CD14-positive monocyte (primary cell): ENCODE data around the gene HTR6. TPM values are rescaled to one million over a fixed set of nuclear protein-coding genes. Genes with fewer than 3 reads are reported as not detected.
A peak's percentile ranks its signal among the peaks of the same experiment; 100 is the strongest.

Experiments used
- DNase-seq, 3 donors: peaks; one replicate each; pipeline ENCODE4 v3.0.0-alpha.2; 2011 to 2022
- H2AFZ ChIP-seq: 2 replicates; pipeline ENCODE4 v1.6.0; 2012; ENCODE audit warnings: mild to moderate bottlenecking, low read depth, low read length, inconsistent platforms; ENCODE audit not compliant: insufficient read depth, poor library complexity, severe bottlenecking
- H3K27ac ChIP-seq, 2 donors: 1 replicate in 1 of 2; 2 replicates in 1 of 2; pipeline ENCODE4 v1.5.1; 2012 to 2013; ENCODE audit warnings: low read length in 2 of 2, control low read depth in 1 of 2, inconsistent platforms in 1 of 2, low read depth in 1 of 2, mild to moderate bottlenecking in 1 of 2
- H3K27me3 ChIP-seq, 2 donors: one replicate each; pipeline versions ENCODE4 v1.6.0 to v1.6.1; 2011 to 2013; ENCODE audit warnings: low read length in 2 of 2; ENCODE audit not compliant: control insufficient read depth in 2 of 2, insufficient read depth in 2 of 2
- H3K36me3 ChIP-seq, 2 donors: replicated peaks in 1 of 2; 1 replicate in 1 of 2; 2 replicates in 1 of 2; pipeline versions ENCODE4 v1.5.1 to v1.6.1; 2012 to 2013; ENCODE audit warnings: low read length in 2 of 2, control low read depth in 1 of 2, inconsistent platforms in 1 of 2, mild to moderate bottlenecking in 1 of 2; ENCODE audit not compliant: insufficient read depth in 2 of 2, control insufficient read depth in 1 of 2
- H3K4me1 ChIP-seq, 2 donors: 1 replicate in 1 of 2; 2 replicates in 1 of 2; pipeline versions ENCODE4 v1.5.1 to v1.6.1; 2012 to 2013; ENCODE audit warnings: low read length in 2 of 2, control low read depth in 1 of 2, inconsistent platforms in 1 of 2, mild to moderate bottlenecking in 1 of 2, moderate library complexity in 1 of 2; ENCODE audit not compliant: insufficient read depth in 2 of 2, control insufficient read depth in 1 of 2
- H3K4me2 ChIP-seq: replicated peaks from 2 replicates; pipeline ENCODE3; 2012; ENCODE audit warnings: low read length, moderate library complexity, mild to moderate bottlenecking; ENCODE audit not compliant: poor library complexity, severe bottlenecking; ENCODE audit errors: extremely low read depth
- H3K4me3 ChIP-seq, 3 experiments: fragments of 200-600 bp in 1 of 3; sonication (generic) in 1 of 3; replicated peaks in 1 of 3; 1 replicate in 2 of 3; 2 replicates in 1 of 3; pipeline ENCODE4 v1.5.1; 2011 to 2013; ENCODE audit warnings: low read length in 3 of 3, mild to moderate bottlenecking in 3 of 3, control low read depth in 2 of 3, low read depth in 2 of 3, inconsistent platforms in 1 of 3, moderate library complexity in 1 of 3
- H3K79me2 ChIP-seq: 2 replicates; pipeline ENCODE4 v1.6.0; 2012; ENCODE audit warnings: mild to moderate bottlenecking, control low read depth, inconsistent platforms, low read length, moderate library complexity; ENCODE audit not compliant: insufficient read depth
- H3K9ac ChIP-seq: 2 replicates; pipeline ENCODE4 v1.6.0; 2017; ENCODE audit warnings: low read length, mild to moderate bottlenecking; ENCODE audit not compliant: insufficient read depth, poor library complexity, severe bottlenecking
- H3K9me3 ChIP-seq, 2 donors: replicated peaks in 1 of 2; 1 replicate in 1 of 2; 2 replicates in 1 of 2; pipeline versions ENCODE4 v1.5.1 to v1.6.1; 2012 to 2013; ENCODE audit warnings: low read length in 2 of 2, control low read depth in 1 of 2; ENCODE audit not compliant: control insufficient read depth in 1 of 2, insufficient read depth in 1 of 2
- H4K20me1 ChIP-seq: 2 replicates; pipeline ENCODE4 v1.6.0; 2012; ENCODE audit warnings: mild to moderate bottlenecking, low read length, control low read depth, moderate library complexity; ENCODE audit not compliant: insufficient read depth
- H3K27ac Mint-ChIP-seq, 7 donors: one replicate each; pipeline ENCODE4 v1.8.0; 2020; ENCODE audit warnings: mild to moderate bottlenecking in 7 of 7, mixed read lengths in 7 of 7, moderate library complexity in 6 of 7, inconsistent platforms in 2 of 7
- H3K27me3 Mint-ChIP-seq, 3 donors: one replicate each; pipeline ENCODE4 v1.8.0; 2021 to 2022; ENCODE audit warnings: low read depth in 3 of 3, mild to moderate bottlenecking in 3 of 3, mixed read lengths in 3 of 3, moderate library complexity in 3 of 3, inconsistent platforms in 1 of 3
- H3K36me3 Mint-ChIP-seq, 2 donors: one replicate each; pipeline ENCODE4 v1.8.0; 2020; ENCODE audit warnings: mixed read lengths in 2 of 2, inconsistent platforms in 1 of 2, mild to moderate bottlenecking in 1 of 2
- H3K4me1 Mint-ChIP-seq: one replicate; pipeline ENCODE4 v1.8.0; 2020; ENCODE audit warnings: mild to moderate bottlenecking, mixed read lengths
- H3K4me3 Mint-ChIP-seq, 2 donors: one replicate each; pipeline ENCODE4 v1.8.0; 2020; ENCODE audit warnings: mild to moderate bottlenecking in 2 of 2, mixed read lengths in 2 of 2, moderate library complexity in 1 of 2
- H3K9me3 Mint-ChIP-seq, 7 donors: one replicate each; pipeline ENCODE4 v1.8.0; 2020 to 2022; ENCODE audit warnings: mixed read lengths in 7 of 7, mild to moderate bottlenecking in 6 of 7, moderate library complexity in 6 of 7, inconsistent platforms in 2 of 7
- WGBS: methylation state at CpG from one replicate; pipeline ENCODE4 v1.1.5; 2013; ENCODE audit warnings: missing lambda C conversion rate; ENCODE audit not compliant: insufficient coverage; 5-methylcytosine and 5-hydroxymethylcytosine counted together
- intact Hi-C, 2 donors: fragments of 100-400 bp; cut with micrococcal nuclease; formaldehyde crosslinking; loops; one replicate each; pipeline versions ENCODE4 v1.15.0 to v1.15.1; 2023
- polyA plus RNA-seq, 3 donors: library from polyadenylated mRNA; depleted of rRNA in 1 of 3; unstranded in 2 of 3; stranded (reverse) in 1 of 3; fragments of 300-500 nt in 2 of 3; fragments of >200 nt in 1 of 3; fragmentation: Illumina TruSeq in 2 of 3; gene quantifications; 1 replicate in 2 of 3; 2 replicates in 1 of 3; pipeline ENCODE4 v1.2.3, GENCODE V29; 2012 to 2021
- TF ChIP-seq, protein P1 (sequence below): fragments of 200-600 bp; IDR thresholded peaks from one replicate; pipeline ENCODE4 v1.8.0; 2022; ENCODE audit warnings: antibody characterized with exemption, mild to moderate bottlenecking

Gene HTR6
- polyA plus RNA-seq, 3 donors, result not detected

DNA sequence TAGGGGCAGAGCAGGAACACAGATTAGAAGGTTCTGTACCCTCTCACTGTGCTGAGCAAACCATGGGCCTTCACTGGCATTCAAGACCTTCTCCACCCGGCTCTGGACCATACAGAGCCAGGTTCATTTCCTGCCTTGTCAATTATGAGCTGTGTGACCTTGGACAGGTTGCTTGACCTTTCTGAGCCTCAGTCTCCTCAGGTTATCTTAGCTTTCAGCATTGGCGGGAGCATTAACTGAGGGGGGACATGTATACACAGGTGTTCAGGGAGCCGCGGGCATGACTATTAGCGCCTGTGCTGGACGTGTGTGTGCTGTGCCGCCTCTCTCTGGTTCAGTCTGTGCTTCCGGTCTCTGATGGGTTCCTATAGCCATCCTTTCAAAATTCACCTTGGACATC is 32.1 kb downstream of the HTR6 start:
- H3K4me1 Mint-ChIP-seq, result peaks cover 6% of the 10 kb centered on the region
- no peak overlapping the region for H3K4me3 ChIP-seq
- intact Hi-C loops, result no loop called here
- peaks cover 14 to 50% of the 10 kb centered on the region in 2 donors for H3K36me3 ChIP-seq
- no peak overlapping the region for H3K27ac ChIP-seq
- no peak overlapping the region for H3K4me3 Mint-ChIP-seq
- H3K9me3 Mint-ChIP-seq, result peaks cover under 1 to 7% (median 5%) of the 10 kb centered on the region in 7 donors
- no peaks in the 10 kb centered on the region for H3K27me3 ChIP-seq
- no peaks in the 10 kb centered on the region for H3K4me1 ChIP-seq
- no peak overlapping the region for H3K4me2 ChIP-seq
- H3K9me3 ChIP-seq, result no peaks in the 10 kb centered on the region
- H3K79me2 ChIP-seq, result no peaks in the 10 kb centered on the region
- no peak for DNase-seq
- no peak overlapping the region for H3K9ac ChIP-seq
- H3K27ac Mint-ChIP-seq, result no peak overlapping the region
- no peak overlapping the region for H2AFZ ChIP-seq
- no peaks in the 10 kb centered on the region for H3K27me3 Mint-ChIP-seq
- no peaks in the 10 kb centered on the region for H4K20me1 ChIP-seq
- TF ChIP-seq, protein P1, sequence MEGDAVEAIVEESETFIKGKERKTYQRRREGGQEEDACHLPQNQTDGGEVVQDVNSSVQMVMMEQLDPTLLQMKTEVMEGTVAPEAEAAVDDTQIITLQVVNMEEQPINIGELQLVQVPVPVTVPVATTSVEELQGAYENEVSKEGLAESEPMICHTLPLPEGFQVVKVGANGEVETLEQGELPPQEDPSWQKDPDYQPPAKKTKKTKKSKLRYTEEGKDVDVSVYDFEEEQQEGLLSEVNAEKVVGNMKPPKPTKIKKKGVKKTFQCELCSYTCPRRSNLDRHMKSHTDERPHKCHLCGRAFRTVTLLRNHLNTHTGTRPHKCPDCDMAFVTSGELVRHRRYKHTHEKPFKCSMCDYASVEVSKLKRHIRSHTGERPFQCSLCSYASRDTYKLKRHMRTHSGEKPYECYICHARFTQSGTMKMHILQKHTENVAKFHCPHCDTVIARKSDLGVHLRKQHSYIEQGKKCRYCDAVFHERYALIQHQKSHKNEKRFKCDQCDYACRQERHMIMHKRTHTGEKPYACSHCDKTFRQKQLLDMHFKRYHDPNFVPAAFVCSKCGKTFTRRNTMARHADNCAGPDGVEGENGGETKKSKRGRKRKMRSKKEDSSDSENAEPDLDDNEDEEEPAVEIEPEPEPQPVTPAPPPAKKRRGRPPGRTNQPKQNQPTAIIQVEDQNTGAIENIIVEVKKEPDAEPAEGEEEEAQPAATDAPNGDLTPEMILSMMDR, result no peak
- peaks cover 52 to 62% of the 10 kb centered on the region in 2 donors for H3K36me3 Mint-ChIP-seq
- WGBS, result 98% methylated on average over 8 of the region's 8 CpGs

DNA sequence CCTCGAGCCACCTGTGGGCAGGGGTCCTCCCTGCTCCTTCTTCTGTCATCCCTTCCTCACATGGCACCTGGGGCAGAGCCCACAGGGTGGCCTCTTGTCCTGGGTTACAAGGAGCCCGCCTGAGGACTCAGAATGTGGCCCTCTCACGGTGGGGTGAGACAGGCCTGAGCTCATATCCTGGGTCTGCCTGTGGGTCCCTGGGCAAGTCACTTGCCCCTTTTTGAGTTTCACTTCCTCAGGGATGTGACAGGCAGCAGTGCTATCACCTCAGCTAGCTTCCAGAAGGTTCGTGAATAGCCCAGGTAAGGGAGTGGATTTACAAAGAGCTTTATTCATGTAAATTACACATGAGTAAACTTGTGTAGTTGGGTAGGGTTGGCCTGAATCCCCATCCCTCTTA is 33.5 kb downstream of the HTR6 start:
- peaks cover 11 to 44% of the 10 kb centered on the region in 2 donors for H3K36me3 ChIP-seq
- WGBS, result 78% methylated on average over 3 of the region's 4 CpGs
- DNase-seq, result peak in 1 of 3 donors; percentile 12
- H3K4me1 ChIP-seq, result no peaks in the 10 kb centered on the region
- no peaks in the 10 kb centered on the region for H4K20me1 ChIP-seq
- Mint-ChIP-seq H3K4me1 (peaks cover 6% of the 10 kb centered on the region), H3K27me3 (peaks cover 0 to 2% (median 0%) of the 10 kb centered on the region in 3 donors), H3K9me3 (peaks cover 0 to 5% (median 4%) of the 10 kb centered on the region in 7 donors), H3K4me3 (no peak overlapping the region), H3K36me3 (peaks cover 48 to 52% of the 10 kb centered on the region in 2 donors), H3K27ac (peak overlapping the region in 1 of 7 donors; percentile 36)
- no peak overlapping the region for H3K4me2 ChIP-seq
- H3K4me3 ChIP-seq, result no peak overlapping the region
- no peak overlapping the region for H3K27ac ChIP-seq
- no peaks in the 10 kb centered on the region for H3K79me2 ChIP-seq
- H3K9me3 ChIP-seq, result no peaks in the 10 kb centered on the region
- no peaks in the 10 kb centered on the region for H3K27me3 ChIP-seq
- intact Hi-C loops, result no loop called here
- H2AFZ ChIP-seq, result no peak overlapping the region
- no peak overlapping the region for H3K9ac ChIP-seq
- TF ChIP-seq, protein P1, result no peak
